ENCODE measurements around the gene BCL2L13. TPM values are rescaled to one million over a fixed set of nuclear protein-coding genes. Genes with fewer than 3 reads are reported as not detected.
"Not testable (repeated sequence)": the region's sequence is repeated elsewhere in the genome, so short reads cannot be mapped to it uniquely, and the experiment has no call there.

Gene BCL2L13
- total RNA-seq, 1 donor from 2014 or later: 64.2 TPM

- DNase-seq (ENCODE audit: low read depth, low spot score): no peak
Observed at GRCh38 chr22:17634696-17635095, 3.9 kb upstream of the BCL2L13 start.

GRCh38 chr22:17636850-17637249 lies 1.7 kb upstream of the BCL2L13 start:
- not testable (repeated sequence) for DNase-seq (ENCODE audit: low read depth, low spot score)

GRCh38 chr22:17637490-17638181 lies 921 bp upstream of the BCL2L13 start:
- no peak for DNase-seq (ENCODE audit: low read depth, low spot score)

GRCh38 chr22:17638182-17638431 lies 450 bp upstream of the BCL2L13 start:
- no peak for DNase-seq (ENCODE audit: low read depth, low spot score)

GRCh38 chr22:17639247-17639741 lies 737 bp downstream of the BCL2L13 start:
- DNase-seq (ENCODE audit: low read depth, low spot score): no peak

GRCh38 chr22:17641269-17641668 lies 2.7 kb downstream of the BCL2L13 start:
- no peak for DNase-seq (ENCODE audit: low read depth, low spot score)

- not testable (repeated sequence) for DNase-seq (ENCODE audit: low read depth, low spot score)
Observed at GRCh38 chr22:17642357-17642756, 3.8 kb downstream of the BCL2L13 start.

GRCh38 chr22:17647452-17647851 lies 8.9 kb downstream of the BCL2L13 start:
- no peak for DNase-seq (ENCODE audit: low read depth, low spot score)

GRCh38 chr22:17647991-17648390 lies 9.4 kb downstream of the BCL2L13 start:
- DNase-seq (ENCODE audit: low read depth, low spot score): no peak

- no peak for DNase-seq (ENCODE audit: low read depth, low spot score)
Observed at GRCh38 chr22:17648569-17648968, 10.0 kb downstream of the BCL2L13 start.

- no peak for DNase-seq (ENCODE audit: low read depth, low spot score)
Observed at GRCh38 chr22:17655289-17655688, 16.7 kb downstream of the BCL2L13 start.

GRCh38 chr22:17656870-17657395 lies 18.4 kb downstream of the BCL2L13 start:
- DNase-seq (ENCODE audit: low read depth, low spot score): no peak

- no peak for DNase-seq (ENCODE audit: low read depth, low spot score)
Observed at GRCh38 chr22:17664414-17665055, 26.0 kb downstream of the BCL2L13 start.

- DNase-seq (ENCODE audit: low read depth, low spot score): no peak
Observed at GRCh38 chr22:17665248-17665647, 26.7 kb downstream of the BCL2L13 start.

GRCh38 chr22:17665854-17666253 lies 27.3 kb downstream of the BCL2L13 start:
- no peak for DNase-seq (ENCODE audit: low read depth, low spot score)

- not testable (repeated sequence) for DNase-seq (ENCODE audit: low read depth, low spot score)
Observed at GRCh38 chr22:17671521-17672092, 33.0 kb downstream of the BCL2L13 start.

- no peak for DNase-seq (ENCODE audit: low read depth, low spot score)
Observed at GRCh38 chr22:17672417-17672991, 33.9 kb downstream of the BCL2L13 start.

GRCh38 chr22:17674152-17674551 lies 35.6 kb downstream of the BCL2L13 start:
- DNase-seq (ENCODE audit: low read depth, low spot score): no peak

- no peak for DNase-seq (ENCODE audit: low read depth, low spot score)
Observed at GRCh38 chr22:17675584-17675983, 37.0 kb downstream of the BCL2L13 start.

- DNase-seq (ENCODE audit: low read depth, low spot score): no peak
Observed at GRCh38 chr22:17678817-17679385, 40.3 kb downstream of the BCL2L13 start.

GRCh38 chr22:17684245-17684644 lies 45.7 kb downstream of the BCL2L13 start:
- DNase-seq (ENCODE audit: low read depth, low spot score): no peak

GRCh38 chr22:17692841-17693240 lies 54.3 kb downstream of the BCL2L13 start:
- DNase-seq (ENCODE audit: low read depth, low spot score): no peak
